ENCODE results near the gene MCTP1. TPM values are rescaled to one million over a fixed set of nuclear protein-coding genes. Genes with fewer than 3 reads are reported as not detected.
A peak's percentile ranks its signal among the peaks of the same experiment; 100 is the strongest.

The MCTP1 gene
- total and polyA plus RNA-seq, 8 donors, result 4.4 to 55.1 (median 5.9) TPM

GRCh38 chr5:94748212-94748611 lies 536.7 kb downstream of the MCTP1 start:
- intact Hi-C loops (cut with DNase I), result no loop called here
- TF ChIP-seq, protein P1, sequence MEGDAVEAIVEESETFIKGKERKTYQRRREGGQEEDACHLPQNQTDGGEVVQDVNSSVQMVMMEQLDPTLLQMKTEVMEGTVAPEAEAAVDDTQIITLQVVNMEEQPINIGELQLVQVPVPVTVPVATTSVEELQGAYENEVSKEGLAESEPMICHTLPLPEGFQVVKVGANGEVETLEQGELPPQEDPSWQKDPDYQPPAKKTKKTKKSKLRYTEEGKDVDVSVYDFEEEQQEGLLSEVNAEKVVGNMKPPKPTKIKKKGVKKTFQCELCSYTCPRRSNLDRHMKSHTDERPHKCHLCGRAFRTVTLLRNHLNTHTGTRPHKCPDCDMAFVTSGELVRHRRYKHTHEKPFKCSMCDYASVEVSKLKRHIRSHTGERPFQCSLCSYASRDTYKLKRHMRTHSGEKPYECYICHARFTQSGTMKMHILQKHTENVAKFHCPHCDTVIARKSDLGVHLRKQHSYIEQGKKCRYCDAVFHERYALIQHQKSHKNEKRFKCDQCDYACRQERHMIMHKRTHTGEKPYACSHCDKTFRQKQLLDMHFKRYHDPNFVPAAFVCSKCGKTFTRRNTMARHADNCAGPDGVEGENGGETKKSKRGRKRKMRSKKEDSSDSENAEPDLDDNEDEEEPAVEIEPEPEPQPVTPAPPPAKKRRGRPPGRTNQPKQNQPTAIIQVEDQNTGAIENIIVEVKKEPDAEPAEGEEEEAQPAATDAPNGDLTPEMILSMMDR (IDR thresholded peaks at IDR 0.05), result no peak
- peaks cover 0 to 8% of the 10 kb centered on the region in 2 donors for H3K4me1 ChIP-seq
- no peak overlapping the region for H3K4me3 ChIP-seq
- no peak overlapping the region for H3K27ac ChIP-seq
- H3K27me3 ChIP-seq, result no peaks in the 10 kb centered on the region
- DNase-seq (no peak), ATAC-seq (no peak)
- H3K36me3 ChIP-seq, result no peaks in the 10 kb centered on the region
- H3K9me3 ChIP-seq, result no peaks in the 10 kb centered on the region

- Histone ChIP-seq H3K27me3 (no peaks in the 10 kb centered on the region), H3K4me1 (peaks cover 0 to 8% of the 10 kb centered on the region in 2 donors), H3K36me3 (no peaks in the 10 kb centered on the region), H3K4me3 (no peak overlapping the region), H3K9me3 (no peaks in the 10 kb centered on the region), H3K27ac (no peak overlapping the region)
- intact Hi-C loops (cut with DNase I), result no loop called here
- ATAC-seq (no peak), DNase-seq (no peak)
- TF ChIP-seq, protein P1 (IDR thresholded peaks at IDR 0.05), result no peak
Measured at GRCh38 chr5:94747371-94747770, 537.5 kb downstream of the MCTP1 start.

- Histone ChIP-seq H3K4me3 (no peak overlapping the region), H3K27me3 (no peaks in the 10 kb centered on the region), H3K27ac (no peak overlapping the region), H3K9me3 (no peaks in the 10 kb centered on the region), H3K4me1 (peaks cover 0 to 8% of the 10 kb centered on the region in 2 donors), H3K36me3 (no peaks in the 10 kb centered on the region)
- intact Hi-C loops (cut with DNase I), result no loop called here
- TF ChIP-seq, protein P1 (IDR thresholded peaks at IDR 0.05), result no peak
- peak; percentile 83 for ATAC-seq
- DNase-seq, result no peak
Measured at GRCh38 chr5:94746731-94747124, 538.2 kb downstream of the MCTP1 start.

DNA sequence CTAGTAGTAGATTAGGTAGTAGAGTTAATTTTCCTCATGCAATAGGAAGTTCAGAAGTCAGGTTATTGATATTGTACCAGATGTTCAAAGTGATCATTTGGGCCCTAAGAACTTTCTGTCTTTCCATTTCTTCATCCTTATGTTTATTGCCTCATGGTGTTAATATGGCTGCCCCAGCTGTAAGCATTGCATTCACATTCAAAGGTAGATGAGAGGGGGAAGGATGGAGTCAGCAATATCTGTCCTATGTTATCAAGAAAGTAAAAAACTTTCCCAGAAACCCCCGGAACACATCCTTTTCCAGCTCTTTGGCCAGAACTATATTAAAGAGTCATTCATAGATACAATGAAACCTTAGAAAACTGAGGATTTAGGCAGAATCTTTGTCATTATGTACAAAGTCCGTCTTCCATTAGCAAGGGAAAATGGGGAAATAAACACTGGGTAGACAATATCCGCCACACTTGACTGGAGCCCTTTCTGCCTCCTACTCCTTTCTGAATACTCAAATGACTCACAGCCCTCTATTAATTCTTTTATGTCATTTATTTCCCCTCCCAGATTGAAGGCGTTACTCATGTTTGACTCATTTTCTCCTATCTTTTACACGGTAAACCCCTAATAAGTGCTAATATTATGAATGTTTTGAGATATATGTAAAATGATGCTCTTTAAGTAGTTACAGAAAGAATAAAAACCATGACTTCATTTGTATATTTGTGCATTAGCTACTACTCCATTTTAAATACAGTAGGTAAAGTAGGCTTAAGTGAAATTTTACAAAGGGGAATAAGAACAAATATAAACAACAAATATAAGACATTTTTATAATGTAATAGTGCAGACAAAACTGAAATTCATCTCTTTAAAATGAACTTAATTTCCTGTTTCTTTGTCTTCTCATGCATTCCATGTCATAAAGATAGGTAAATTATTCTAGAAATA lies 538.8 kb downstream of the MCTP1 start:
- DNase-seq (no peak), ATAC-seq (peak; percentile 44)
- H3K4me1 ChIP-seq, result peaks cover 0 to 8% of the 10 kb centered on the region in 2 donors
- H3K4me3 ChIP-seq, result no peak overlapping the region
- H3K27me3 ChIP-seq, result no peaks in the 10 kb centered on the region
- intact Hi-C loops (cut with DNase I), result no loop called here
- H3K27ac ChIP-seq, result no peak overlapping the region
- no peaks in the 10 kb centered on the region for H3K36me3 ChIP-seq
- TF ChIP-seq, protein P1 (IDR thresholded peaks at IDR 0.05), result no peak
- H3K9me3 ChIP-seq, result no peaks in the 10 kb centered on the region

DNA sequence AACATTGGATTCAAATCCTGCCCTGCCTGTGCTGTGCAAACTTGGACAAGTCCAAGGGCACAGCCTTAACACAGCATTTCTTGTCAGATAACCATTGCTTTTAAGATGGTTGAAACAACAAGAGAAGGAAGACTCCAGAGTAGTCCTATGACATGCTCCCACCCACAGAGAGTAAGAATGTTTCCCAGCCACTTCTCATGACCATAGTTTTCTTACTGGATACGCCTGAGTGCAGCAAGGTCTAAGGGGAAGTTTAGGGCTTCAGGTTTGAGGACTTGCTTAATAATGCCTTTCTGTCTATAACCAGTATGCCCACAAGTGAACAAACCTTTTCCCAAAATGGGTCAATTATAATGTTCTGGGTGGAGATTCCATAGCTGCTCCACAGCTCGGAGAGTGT lies 540.0 kb downstream of the MCTP1 start:
- intact Hi-C loops (cut with DNase I), result no loop called here
- TF ChIP-seq, protein P1 (IDR thresholded peaks at IDR 0.05), result no peak
- Histone ChIP-seq H3K27me3 (no peaks in the 10 kb centered on the region), H3K9me3 (no peaks in the 10 kb centered on the region), H3K27ac (no peak overlapping the region), H3K4me1 (peaks cover 0 to 8% of the 10 kb centered on the region in 2 donors), H3K36me3 (no peaks in the 10 kb centered on the region), H3K4me3 (no peak overlapping the region)
- ATAC-seq (no peak), DNase-seq (no peak)
